ENCODE results near the gene TBC1D8B.

- TF ChIP-seq CTCF (IDR thresholded peaks at IDR 0.05 in 4 of 5, conservative IDR thresholded peaks at IDR 0.05 in 1 of 5): no peak
- no peak for TF ChIP-seq POLR2A (IDR thresholded peaks at IDR 0.05)
Observed at GRCh38 chrX:106917830-106918500, 115.5 kb downstream of the TBC1D8B start.
